Aorta (tissue), 5 donors: ENCODE measurements around the gene BNIP3. TPM values are rescaled to one million over a fixed set of nuclear protein-coding genes. Genes with fewer than 3 reads are reported as not detected.

Source experiments
- ATAC-seq: fragments of 200-7000 bp; cut with Tn5 transposase; one replicate; pipeline ENCODE4 v1.9.1; 2022; ENCODE audit warnings: moderate library complexity; ENCODE audit not compliant: low FRiP score
- DNase-seq, 2 donors: peaks; one replicate each; pipeline ENCODE4 v3.0.0-alpha.2; 2020
- H3K27ac ChIP-seq, 2 donors: one replicate each; pipeline ENCODE4 v1.5.1; 2013; ENCODE audit warnings: low read length in 2 of 2, mild to moderate bottlenecking in 2 of 2, moderate library complexity in 2 of 2, control low read depth in 1 of 2, inconsistent platforms in 1 of 2, low read depth in 1 of 2
- H3K27me3 ChIP-seq, 2 donors: one replicate each; pipeline ENCODE4 v1.6.1; 2013; ENCODE audit warnings: control low read depth in 1 of 2, low read length in 1 of 2, mild to moderate bottlenecking in 1 of 2, moderate library complexity in 1 of 2; ENCODE audit not compliant: insufficient read depth in 2 of 2, control insufficient read depth in 1 of 2
- H3K36me3 ChIP-seq, 2 donors: one replicate each; pipeline ENCODE4 v1.6.1; 2013; ENCODE audit warnings: control low read depth in 1 of 2, low read length in 1 of 2, mild to moderate bottlenecking in 1 of 2; ENCODE audit not compliant: insufficient read depth in 2 of 2, control insufficient read depth in 1 of 2
- H3K4me1 ChIP-seq, 2 donors: one replicate each; pipeline ENCODE4 v1.6.1; 2013; ENCODE audit warnings: low read length in 2 of 2, control low read depth in 1 of 2, mild to moderate bottlenecking in 1 of 2, moderate library complexity in 1 of 2; ENCODE audit not compliant: insufficient read depth in 2 of 2, control insufficient read depth in 1 of 2
- H3K4me3 ChIP-seq, 2 donors: one replicate each; pipeline ENCODE4 v1.5.1; 2013; ENCODE audit warnings: low read length in 2 of 2, control low read depth in 1 of 2, mild to moderate bottlenecking in 1 of 2
- H3K9me3 ChIP-seq: one replicate; pipeline ENCODE4 v1.6.1; 2013; ENCODE audit warnings: mild to moderate bottlenecking, low read length; ENCODE audit not compliant: control insufficient read depth
- WGBS, 2 donors: extraction: QIAGEN DNeasy Blood & Tissue Kit; methylation state at CpG; one replicate each; pipeline ENCODE4 v1.1.7; 2013; 5-methylcytosine and 5-hydroxymethylcytosine counted together
- intact Hi-C, 2 donors: fragments of 100-400 bp; cut with DNase I; formaldehyde crosslinking; loops; one replicate each; pipeline versions ENCODE4 v1.14.2 to v1.15.0; 2022
- polyA plus RNA-seq, 2 donors: library from polyadenylated mRNA; stranded (reverse); fragments of 200-250 nt; gene quantifications; one replicate each; pipeline ENCODE4 v1.2.3, GENCODE V29; 2013
- total RNA-seq, 2 donors: library from RNA; stranded (reverse); fragmentation: NEBNext Ultra II Directional; extraction: Animal tissue kit (Norgen Biotek cat#: 25700); gene quantifications; one replicate each; pipeline ENCODE4 v1.2.1, GENCODE V29; 2021
- donor health status: healthy with polysubstance abuse.
- donor health status: Bipolar disorder and iron deficiency.
- donor health status: DM: no; HTN: no; CAD: no.
- donor health status: DM: no; HTN: no; CAD: no.
- donor health status: DM: yes; HTN: yes; CAD: no.

Gene BNIP3
- total and polyA plus RNA-seq, 4 donors: 17.3 to 32.7 (median 24.9) TPM

- Histone ChIP-seq H3K4me1 (no peaks in the 10 kb centered on the region), H3K27ac (no peak overlapping the region), H3K27me3 (no peaks in the 10 kb centered on the region), H3K9me3 (no peaks in the 10 kb centered on the region), H3K4me3 (no peak overlapping the region), H3K36me3 (no peaks in the 10 kb centered on the region)
- no peak for DNase-seq
- no peak for ATAC-seq
- intact Hi-C loops: no loop called here
- 92% methylated on average over 3 of the region's 3 CpGs for WGBS, 2 donors
Observed at GRCh38 chr10:131978366-131978765, 3.4 kb downstream of the BNIP3 start.

- H3K36me3 ChIP-seq: no peaks in the 10 kb centered on the region
- DNase-seq (no peak), ATAC-seq (no peak)
- no peak overlapping the region for H3K27ac ChIP-seq
- intact Hi-C loops: no loop called here
- H3K9me3 ChIP-seq: no peaks in the 10 kb centered on the region
- H3K27me3 ChIP-seq: no peaks in the 10 kb centered on the region
- WGBS, 2 donors: 92 to 94% methylated on average over 13 of the region's 13 CpGs
- no peak overlapping the region for H3K4me3 ChIP-seq
- H3K4me1 ChIP-seq: no peaks in the 10 kb centered on the region
Observed at GRCh38 chr10:131977323-131978096, 4.2 kb downstream of the BNIP3 start.

GRCh38 chr10:131975796-131976195 lies 5.9 kb downstream of the BNIP3 start:
- intact Hi-C loops: no loop called here
- no peak overlapping the region for H3K27ac ChIP-seq
- no peaks in the 10 kb centered on the region for H3K4me1 ChIP-seq
- H3K36me3 ChIP-seq: no peaks in the 10 kb centered on the region
- no peak for DNase-seq
- WGBS, 2 donors: 96 to 97% methylated on average over 10 of the region's 10 CpGs
- ATAC-seq: no peak
- no peaks in the 10 kb centered on the region for H3K27me3 ChIP-seq
- no peak overlapping the region for H3K4me3 ChIP-seq
- H3K9me3 ChIP-seq: no peaks in the 10 kb centered on the region

GRCh38 chr10:131975003-131975402 lies 6.7 kb downstream of the BNIP3 start:
- H3K9me3 ChIP-seq: no peaks in the 10 kb centered on the region
- ATAC-seq: no peak
- H3K4me1 ChIP-seq: no peaks in the 10 kb centered on the region
- DNase-seq: no peak
- no peaks in the 10 kb centered on the region for H3K36me3 ChIP-seq
- H3K4me3 ChIP-seq: no peak overlapping the region
- WGBS, 2 donors: 79 to 83% methylated on average over 6 of the region's 6 CpGs
- intact Hi-C loops: no loop called here
- H3K27me3 ChIP-seq: no peaks in the 10 kb centered on the region
- H3K27ac ChIP-seq: no peak overlapping the region

GRCh38 chr10:131974034-131974817 lies 7.5 kb downstream of the BNIP3 start:
- Histone ChIP-seq H3K4me1 (no peaks in the 10 kb centered on the region), H3K27ac (no peak overlapping the region), H3K9me3 (no peaks in the 10 kb centered on the region), H3K36me3 (peaks cover 0 to 1% of the 10 kb centered on the region in 2 donors), H3K4me3 (no peak overlapping the region), H3K27me3 (no peaks in the 10 kb centered on the region)
- intact Hi-C loops: no loop called here
- no peak for ATAC-seq
- DNase-seq: no peak
- 88 to 96% methylated on average over 14 of the region's 14 CpGs for WGBS, 2 donors

GRCh38 chr10:131973160-131973951 lies 8.4 kb downstream of the BNIP3 start:
- no peak overlapping the region for H3K27ac ChIP-seq
- no peaks in the 10 kb centered on the region for H3K9me3 ChIP-seq
- DNase-seq: no peak
- ATAC-seq: no peak
- no peaks in the 10 kb centered on the region for H3K4me1 ChIP-seq
- 92 to 95% methylated on average over 34 of the region's 34 CpGs for WGBS, 2 donors
- no peak overlapping the region for H3K4me3 ChIP-seq
- H3K27me3 ChIP-seq: no peaks in the 10 kb centered on the region
- H3K36me3 ChIP-seq: peaks cover 0 to 3% of the 10 kb centered on the region in 2 donors
- intact Hi-C loops: no loop called here

- peaks cover 0 to 3% of the 10 kb centered on the region in 2 donors for H3K36me3 ChIP-seq
- H3K9me3 ChIP-seq: no peaks in the 10 kb centered on the region
- 51 to 57% methylated on average over 11 of the region's 11 CpGs for WGBS, 2 donors
- DNase-seq: no peak
- no peak overlapping the region for H3K27ac ChIP-seq
- no peaks in the 10 kb centered on the region for H3K27me3 ChIP-seq
- no peaks in the 10 kb centered on the region for H3K4me1 ChIP-seq
- intact Hi-C loops: no loop called here
- no peak overlapping the region for H3K4me3 ChIP-seq
- peak; percentile 13 for ATAC-seq
Observed at GRCh38 chr10:131972474-131973071, 9.2 kb downstream of the BNIP3 start.

- Histone ChIP-seq H3K4me3 (no peak overlapping the region), H3K27ac (no peak overlapping the region), H3K9me3 (no peaks in the 10 kb centered on the region), H3K27me3 (no peaks in the 10 kb centered on the region), H3K4me1 (no peaks in the 10 kb centered on the region), H3K36me3 (peaks cover 0 to 3% of the 10 kb centered on the region in 2 donors)
- no peak for DNase-seq
- intact Hi-C loops: no loop called here
- no peak for ATAC-seq
- WGBS, 2 donors: 94 to 95% methylated on average over 7 of the region's 7 CpGs
Observed at GRCh38 chr10:131971591-131971990, 10.1 kb downstream of the BNIP3 start.
